Brain microvascular endothelial cell (primary cell): ENCODE results near the gene TMCO4.
"Not testable (repeated sequence)": the region's sequence is repeated elsewhere in the genome, so short reads cannot be mapped to it uniquely, and the experiment has no call there.

Experiments used
- DNase-seq: peaks from one replicate; pipeline ENCODE4 v3.0.0-alpha.2; 2020
- H3K27ac ChIP-seq: fragments of 250-450 bp; sonication (Bioruptor Pico); 2 replicates; pipeline ENCODE4 v1.5.1; 2020; ENCODE audit warnings: mild to moderate bottlenecking, moderate library complexity
- H3K27me3 ChIP-seq: fragments of 250-450 bp; sonication (Bioruptor Pico); replicated peaks from 2 replicates; pipeline ENCODE4 v1.5.1; 2020; ENCODE audit warnings: mild to moderate bottlenecking
- H3K36me3 ChIP-seq: fragments of 250-450 bp; sonication (Bioruptor Pico); replicated peaks from 2 replicates; pipeline ENCODE4 v1.5.1; 2020; ENCODE audit warnings: mild to moderate bottlenecking
- H3K4me3 ChIP-seq: 2 replicates; pipeline ENCODE4 v1.5.1; 2011; ENCODE audit warnings: low read depth, mild to moderate bottlenecking, control low read depth, low read length, moderate library complexity
- CTCF ChIP-seq: IDR thresholded peaks from 2 replicates; pipeline ENCODE4 v1.5.1; 2011; ENCODE audit warnings: low read depth, mild to moderate bottlenecking, moderate library complexity, low read length, control low read depth, inconsistent platforms; ENCODE audit errors: missing control alignments
- in situ Hi-C: cut with HindIII; loops from 2 replicates; pipeline ENCODE4 v1.10.0; 2017; ENCODE audit warnings: low sequenced_read_pairs, low pct_ligation_motif_present

Gene TMCO4

GRCh38 chr1:19799230-19800075 lies at the start of gene TMCO4:
TMCO4 (minus strand) TSS chr1:19799916; CDS start chr1:19780758, 19,158 bp downstream.
- Histone ChIP-seq H3K27ac (no peak within 1 kb of the TSS), H3K36me3 (no peaks in the 10 kb centered on the region), H3K27me3 (no peaks in the 10 kb centered on the region), H3K4me3 (peak within 1 kb of the TSS; percentile 61)
- peak; percentile 62 for TF ChIP-seq CTCF
- no peak for DNase-seq
- in situ Hi-C loops, result no loop called here

- H3K27ac ChIP-seq, in situ Hi-C loops, H3K4me3 ChIP-seq, DNase-seq, H3K27me3 ChIP-seq, H3K36me3 ChIP-seq: not testable (repeated sequence)
Measured at GRCh38 chr1:19849307-19849706, 49.6 kb upstream of the TMCO4 start.

GRCh38 chr1:19847334-19847733 lies 47.6 kb upstream of the TMCO4 start:
- H3K27ac ChIP-seq, H3K4me3 ChIP-seq, DNase-seq, in situ Hi-C loops, H3K27me3 ChIP-seq, H3K36me3 ChIP-seq: not testable (repeated sequence)

GRCh38 chr1:19846338-19846737 lies 46.6 kb upstream of the TMCO4 start:
- DNase-seq, result no peak
- H3K36me3 ChIP-seq, result no peaks in the 10 kb centered on the region
- no peak overlapping the region for H3K4me3 ChIP-seq
- no peak overlapping the region for H3K27ac ChIP-seq
- H3K27me3 ChIP-seq, result no peaks in the 10 kb centered on the region
- in situ Hi-C loops, result no loop called here
- no peak for TF ChIP-seq CTCF

GRCh38 chr1:19845555-19845954 lies 45.8 kb upstream of the TMCO4 start:
- in situ Hi-C loops, result no loop called here
- no peak overlapping the region for H3K27ac ChIP-seq
- TF ChIP-seq CTCF, result no peak
- no peaks in the 10 kb centered on the region for H3K36me3 ChIP-seq
- no peak overlapping the region for H3K4me3 ChIP-seq
- DNase-seq, result no peak
- H3K27me3 ChIP-seq, result no peaks in the 10 kb centered on the region

GRCh38 chr1:19844731-19845495 lies 45.2 kb upstream of the TMCO4 start:
- no peak for DNase-seq
- no peak for TF ChIP-seq CTCF
- Histone ChIP-seq H3K27ac (no peak overlapping the region), H3K4me3 (no peak overlapping the region), H3K36me3 (no peaks in the 10 kb centered on the region), H3K27me3 (no peaks in the 10 kb centered on the region)
- in situ Hi-C loops, result no loop called here
